Measurements from ENCODE around the gene CHMP1A.

Gene CHMP1A

GRCh38 chr16:89624777-89625761 is 32.4 kb downstream of the CHMP1A start:
- no peak for TF ChIP-seq EZH2 (IDR thresholded peaks at IDR 0.05)
- no peak for TF ChIP-seq FOXP2 (optimal IDR thresholded peaks at IDR 0.05; ENCODE audit: control extremely low read depth, extremely low read length, insufficient read depth)
- TF ChIP-seq POLR2AphosphoS5 (IDR thresholded peaks at IDR 0.05; ENCODE audit: borderline replicate concordance, low read depth, low read length), result no peak
- Histone ChIP-seq H3K4me3 (no peak overlapping the region), H3K36me3 (ENCODE audit: insufficient read depth, low read length) (no peaks in the 10 kb centered on the region), H3K9me3 (ENCODE audit: low read depth, low read length) (no peaks in the 10 kb centered on the region), H3K27ac (no peak overlapping the region), H3K9ac (ENCODE audit: insufficient read length) (no peak overlapping the region)
- no peak for DNase-seq (ENCODE audit: low read depth, low spot score)

DNA sequence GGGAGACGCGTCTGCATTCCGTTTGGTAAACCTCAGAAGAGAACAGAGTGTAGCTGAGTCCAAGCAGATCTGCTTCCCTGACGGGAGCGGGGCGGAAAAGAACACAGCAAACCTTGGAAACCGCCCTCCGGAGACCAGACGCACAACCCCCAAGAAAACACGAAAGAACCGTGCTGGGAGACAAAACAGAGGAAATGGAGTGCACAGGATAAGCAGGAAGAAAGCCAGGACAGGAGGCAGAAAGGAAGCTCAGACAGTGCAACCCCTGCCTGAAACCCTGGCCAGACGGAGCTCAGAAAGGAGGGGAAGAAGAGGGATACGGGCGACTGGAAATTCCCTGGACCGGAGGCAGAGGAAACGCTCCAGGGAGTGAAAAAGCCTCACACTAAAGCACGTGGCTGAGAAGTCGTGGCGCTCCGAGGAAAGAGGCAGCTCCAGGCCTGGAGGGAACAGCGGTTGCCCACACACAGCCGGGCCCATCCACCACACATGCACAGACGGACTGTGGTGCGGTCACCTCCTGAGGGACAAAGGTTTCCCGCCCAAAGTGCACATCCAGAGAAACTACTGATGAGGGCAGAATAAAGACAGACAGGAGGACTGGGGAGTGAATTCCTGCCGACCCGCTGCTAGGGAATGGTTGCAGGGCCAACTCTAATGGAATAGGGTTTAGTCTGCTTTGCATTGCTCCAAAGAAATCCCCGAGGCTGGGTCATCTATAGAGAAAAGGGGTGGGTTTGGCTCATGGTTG is 33.8 kb downstream of the CHMP1A start:
- no peak overlapping the region for H3K9ac ChIP-seq (ENCODE audit: insufficient read length)
- H3K9me3 ChIP-seq (ENCODE audit: low read depth, low read length), result no peaks in the 10 kb centered on the region
- no peak for DNase-seq (ENCODE audit: low read depth, low spot score)
- no peak overlapping the region for H3K4me3 ChIP-seq
- no peak for TF ChIP-seq FOXP2 (optimal IDR thresholded peaks at IDR 0.05; ENCODE audit: control extremely low read depth, extremely low read length, insufficient read depth)
- TF ChIP-seq EZH2 (IDR thresholded peaks at IDR 0.05), result no peak
- TF ChIP-seq POLR2AphosphoS5 (IDR thresholded peaks at IDR 0.05; ENCODE audit: borderline replicate concordance, low read depth, low read length), result no peak
- H3K27ac ChIP-seq, result peak overlapping the region; percentile 64
- H3K36me3 ChIP-seq (ENCODE audit: insufficient read depth, low read length), result no peaks in the 10 kb centered on the region

DNA sequence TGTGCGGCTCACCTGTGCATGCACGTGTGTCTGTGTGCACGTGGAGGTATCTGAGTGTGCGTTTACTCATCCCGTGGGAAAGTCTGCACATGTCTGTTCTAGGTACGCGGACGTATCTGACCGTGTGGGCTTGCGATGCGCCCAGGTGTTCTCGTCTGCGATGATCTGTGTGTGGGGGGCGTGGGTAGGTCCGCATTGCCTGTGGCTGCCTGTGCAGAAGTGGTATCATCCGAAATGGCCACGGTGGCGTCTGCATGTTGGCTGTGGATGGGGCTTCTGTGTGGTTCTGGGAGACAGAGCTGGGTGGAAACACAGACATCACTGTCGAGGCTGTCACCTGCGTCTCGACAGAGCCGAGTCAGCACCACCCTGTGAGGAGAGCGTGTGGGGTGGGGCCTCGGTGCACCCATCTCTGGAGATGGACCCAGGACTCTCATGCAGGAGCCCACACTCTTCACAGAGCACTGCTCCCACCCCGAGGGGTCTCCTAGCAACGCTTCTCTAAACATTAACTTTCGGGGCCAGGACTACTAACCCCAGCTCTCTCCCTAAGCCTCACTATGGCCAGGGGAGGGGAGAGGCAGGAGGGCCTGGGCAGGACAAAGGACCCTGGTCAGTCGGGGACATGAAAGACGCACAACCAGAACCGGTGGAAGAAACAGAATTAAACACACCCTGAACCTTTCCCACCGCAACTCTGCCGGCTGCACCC is 35.7 kb downstream of the CHMP1A start:
- Histone ChIP-seq H3K36me3 (ENCODE audit: insufficient read depth, low read length) (no peaks in the 10 kb centered on the region), H3K9ac (ENCODE audit: insufficient read length) (no peak overlapping the region), H3K4me3 (no peak overlapping the region), H3K9me3 (ENCODE audit: low read depth, low read length) (no peaks in the 10 kb centered on the region), H3K27ac (no peak overlapping the region)
- no peak for DNase-seq (ENCODE audit: low read depth, low spot score)
- TF ChIP-seq POLR2AphosphoS5 (IDR thresholded peaks at IDR 0.05; ENCODE audit: borderline replicate concordance, low read depth, low read length) (no peak), FOXP2 (optimal IDR thresholded peaks at IDR 0.05; ENCODE audit: control extremely low read depth, extremely low read length, insufficient read depth) (no peak), EZH2 (IDR thresholded peaks at IDR 0.05) (no peak)

- Histone ChIP-seq H3K9me3 (ENCODE audit: low read depth, low read length) (no peaks in the 10 kb centered on the region), H3K27ac (0 out of 2 replicates have a peak overlapping the region, but pooled peaks have one; percentile 70), H3K9ac (ENCODE audit: insufficient read length) (no peak overlapping the region), H3K36me3 (ENCODE audit: insufficient read depth, low read length) (no peaks in the 10 kb centered on the region), H3K4me3 (no peak overlapping the region)
- DNase-seq (ENCODE audit: low read depth, low spot score), result no peak
- no peak for TF ChIP-seq POLR2AphosphoS5 (IDR thresholded peaks at IDR 0.05; ENCODE audit: borderline replicate concordance, low read depth, low read length)
- no peak for TF ChIP-seq EZH2 (IDR thresholded peaks at IDR 0.05)
- no peak for TF ChIP-seq FOXP2 (optimal IDR thresholded peaks at IDR 0.05; ENCODE audit: control extremely low read depth, extremely low read length, insufficient read depth)
These were observed 36.3 kb downstream of the CHMP1A start for GRCh38 chr16:89621136-89621697.

GRCh38 chr16:89620406-89620841 is 37.1 kb downstream of the CHMP1A start:
- H3K9ac ChIP-seq (ENCODE audit: insufficient read length), result no peak overlapping the region
- no peaks in the 10 kb centered on the region for H3K9me3 ChIP-seq (ENCODE audit: low read depth, low read length)
- peak overlapping the region; percentile 70 for H3K27ac ChIP-seq
- TF ChIP-seq POLR2AphosphoS5 (IDR thresholded peaks at IDR 0.05; ENCODE audit: borderline replicate concordance, low read depth, low read length) (no peak), FOXP2 (optimal IDR thresholded peaks at IDR 0.05; ENCODE audit: control extremely low read depth, extremely low read length, insufficient read depth) (no peak), EZH2 (IDR thresholded peaks at IDR 0.05) (no peak)
- H3K36me3 ChIP-seq (ENCODE audit: insufficient read depth, low read length), result no peaks in the 10 kb centered on the region
- H3K4me3 ChIP-seq, result no peak overlapping the region
- no peak for DNase-seq (ENCODE audit: low read depth, low spot score)

- Histone ChIP-seq H3K4me3 (no peak overlapping the region), H3K27ac (no peak overlapping the region; the same call in 1 of the 2 replicates), H3K9me3 (ENCODE audit: low read depth, low read length) (no peaks in the 10 kb centered on the region), H3K36me3 (ENCODE audit: insufficient read depth, low read length) (no peaks in the 10 kb centered on the region), H3K9ac (ENCODE audit: insufficient read length) (no peak overlapping the region)
- TF ChIP-seq POLR2AphosphoS5 (IDR thresholded peaks at IDR 0.05; ENCODE audit: borderline replicate concordance, low read depth, low read length), result no peak
- no peak for DNase-seq (ENCODE audit: low read depth, low spot score)
These were observed 37.7 kb downstream of the CHMP1A start for GRCh38 chr16:89619840-89620239.

DNA sequence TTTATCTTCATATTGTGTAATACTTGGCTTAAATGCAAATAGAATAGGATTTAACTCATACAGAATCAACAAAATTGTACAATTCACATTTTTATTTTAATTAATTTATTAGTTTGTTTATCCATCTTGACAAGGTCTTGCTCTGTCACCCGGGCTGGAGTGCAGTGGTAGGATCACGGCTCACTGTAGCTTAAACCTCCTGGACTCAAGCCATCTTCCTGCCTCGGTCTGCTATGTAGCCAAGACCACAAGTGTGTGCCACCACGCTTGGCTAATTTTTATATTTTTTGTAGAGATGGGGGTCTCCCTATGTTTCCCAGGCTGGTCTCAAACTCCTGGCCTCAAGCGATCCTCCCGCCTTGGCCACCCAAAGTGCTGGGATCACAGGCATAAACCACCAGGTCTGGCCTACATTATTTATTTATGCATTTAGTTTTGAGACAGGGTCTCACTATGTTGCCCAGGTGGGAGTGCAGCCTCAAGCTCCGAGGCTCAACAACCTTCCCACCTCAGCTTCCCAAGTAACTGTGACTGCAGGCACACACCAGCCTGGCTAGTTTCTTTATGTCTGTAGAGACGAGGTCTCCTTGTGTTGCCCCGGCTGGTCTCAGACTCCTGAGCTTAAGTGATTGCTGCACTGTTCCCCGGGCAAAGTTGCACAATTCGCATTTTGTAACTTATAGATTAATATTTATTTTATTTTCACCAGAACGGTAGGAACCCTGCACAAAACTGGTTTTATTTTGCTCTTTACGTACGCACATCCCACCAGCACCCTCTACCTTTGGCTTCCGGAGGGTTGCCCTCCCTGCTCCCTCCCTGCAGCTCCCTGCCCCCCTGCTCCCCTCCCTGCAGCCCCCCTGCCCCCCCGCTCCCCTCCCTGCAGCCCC is 39.2 kb downstream of the CHMP1A start:
- H3K4me3 ChIP-seq, result no peak overlapping the region
- DNase-seq (ENCODE audit: low read depth, low spot score), result peak; percentile 80
- no peak overlapping the region for H3K9ac ChIP-seq (ENCODE audit: insufficient read length)
- peak overlapping the region; percentile 91 for H3K27ac ChIP-seq
- no peaks in the 10 kb centered on the region for H3K9me3 ChIP-seq (ENCODE audit: low read depth, low read length)
- TF ChIP-seq FOXP2 (optimal IDR thresholded peaks at IDR 0.05; ENCODE audit: control extremely low read depth, extremely low read length, insufficient read depth) (no peak), EZH2 (IDR thresholded peaks at IDR 0.05) (no peak), POLR2AphosphoS5 (IDR thresholded peaks at IDR 0.05; ENCODE audit: borderline replicate concordance, low read depth, low read length) (no peak)
- H3K36me3 ChIP-seq (ENCODE audit: insufficient read depth, low read length), result no peaks in the 10 kb centered on the region

Data from SK-N-MC (cell line).